HG02970 (cell line): ENCODE measurements around the gene ATG12.
"Not testable (repeated sequence)": the region's sequence is repeated elsewhere in the genome, so short reads cannot be mapped to it uniquely, and the experiment has no call there.

Experiments used
- ATAC-seq: cut with Tn5 transposase; IDR thresholded peaks from one replicate; pipeline ENCODE4 v1.9.1; 2021; ENCODE audit warnings: mild to moderate bottlenecking, moderate library complexity, moderate number of reproducible peaks; ENCODE audit not compliant: unreplicated experiment, low FRiP score

The ATG12 gene

DNA sequence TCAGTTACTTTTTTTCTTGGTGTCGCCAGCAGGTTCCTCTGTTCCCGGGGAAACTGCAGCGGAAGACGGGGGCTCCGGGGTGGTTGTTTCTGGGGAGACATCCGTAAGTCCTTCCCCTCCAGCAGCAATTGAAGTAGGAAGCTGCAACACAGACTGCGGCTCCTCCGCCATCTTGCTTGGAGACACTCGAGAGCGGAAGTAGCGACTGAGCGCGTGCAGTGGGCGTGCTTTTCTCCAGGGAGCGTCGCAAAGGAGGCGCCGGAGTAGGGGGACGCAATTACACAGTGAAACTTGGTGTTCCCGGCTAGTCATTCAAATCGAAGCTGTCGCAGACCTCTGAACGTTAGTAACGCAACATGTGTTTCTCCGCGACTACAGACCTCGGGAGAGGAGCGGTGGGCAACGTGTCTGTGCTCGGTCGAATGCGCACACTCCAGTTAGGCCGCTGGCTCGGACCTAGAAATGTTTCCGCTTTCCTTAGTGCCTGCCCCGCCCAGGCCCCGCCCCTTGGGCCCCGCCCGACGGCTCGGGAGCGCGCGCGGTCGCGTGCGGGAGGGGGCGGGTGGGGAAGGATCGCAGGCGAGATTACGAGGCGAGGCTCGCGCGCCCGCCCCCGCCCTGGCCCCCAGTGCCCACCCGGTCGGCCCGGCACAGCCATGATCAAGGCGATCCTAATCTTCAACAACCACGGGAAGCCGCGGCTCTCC lies at the start of gene ATG12, which contains the start of gene AP3S1:
Gene ATG12 (minus strand): TSS at position 184 of the 707 bp plus-strand sequence. CDS start 13 bp downstream, at position 171.
Gene AP3S1 (plus strand): TSS at position 554 of the 707 bp plus-strand sequence. CDS start 103 bp downstream, at position 657.
- ATAC-seq = peak; percentile 81

DNA sequence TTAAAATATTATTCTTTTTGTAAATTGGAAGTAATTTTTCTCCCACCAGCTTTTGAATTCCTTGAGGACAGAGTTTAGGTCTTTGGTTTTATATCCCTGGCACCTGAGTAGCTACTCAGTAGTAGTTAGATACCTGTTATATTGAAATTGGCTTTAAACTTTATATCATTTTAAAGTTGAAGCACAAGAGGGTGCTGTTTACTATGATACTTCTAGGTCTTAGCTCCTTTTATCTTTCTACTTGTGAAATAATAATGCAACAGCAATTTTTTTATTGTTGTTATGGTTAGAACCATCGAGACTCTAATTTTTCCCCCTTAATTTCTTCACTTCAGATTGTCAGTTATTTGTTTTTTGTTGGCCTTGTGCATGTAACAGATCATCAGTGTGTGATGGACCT lies 46.7 kb upstream of the ATG12 start:
- no peak for ATAC-seq

DNA sequence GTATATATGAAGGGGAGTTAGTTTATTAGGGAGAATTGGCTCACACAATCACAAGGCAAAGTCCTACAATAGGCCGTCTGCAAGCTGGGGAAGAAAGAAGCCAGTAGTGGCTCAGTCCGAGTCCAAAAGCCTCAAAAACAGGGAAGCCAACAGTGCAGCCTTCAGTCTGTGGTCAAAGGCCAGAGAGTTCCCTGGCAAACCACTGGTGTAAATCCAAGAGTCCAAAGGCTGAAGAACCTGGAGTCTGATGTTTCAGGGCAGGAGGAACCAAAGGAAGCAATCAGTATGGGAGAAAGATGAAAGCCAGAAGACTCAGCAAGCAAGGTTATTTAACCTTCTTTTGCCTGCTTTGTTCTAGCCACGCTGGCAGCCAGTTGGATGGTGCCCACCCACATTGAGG lies 43.8 kb upstream of the ATG12 start:
- ATAC-seq = not testable (repeated sequence)

DNA sequence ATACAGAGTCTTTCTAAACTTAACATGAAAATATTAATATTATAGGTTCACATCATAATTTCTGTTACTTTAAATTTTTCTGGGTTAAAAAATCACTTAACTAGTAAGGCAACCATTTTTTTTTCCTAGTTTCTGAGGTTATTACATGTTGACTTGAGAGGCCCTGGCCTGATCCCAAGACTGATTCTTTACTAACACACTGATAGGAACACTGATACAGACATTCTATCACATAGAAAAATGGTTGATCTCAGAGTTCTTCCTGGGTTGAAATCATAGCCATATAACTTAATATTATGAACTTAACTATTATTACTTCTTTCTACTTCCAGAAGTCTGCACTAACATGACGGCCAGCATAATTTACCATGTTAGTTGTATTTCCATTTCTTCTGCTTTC lies 43.3 kb upstream of the ATG12 start:
- no peak for ATAC-seq

DNA sequence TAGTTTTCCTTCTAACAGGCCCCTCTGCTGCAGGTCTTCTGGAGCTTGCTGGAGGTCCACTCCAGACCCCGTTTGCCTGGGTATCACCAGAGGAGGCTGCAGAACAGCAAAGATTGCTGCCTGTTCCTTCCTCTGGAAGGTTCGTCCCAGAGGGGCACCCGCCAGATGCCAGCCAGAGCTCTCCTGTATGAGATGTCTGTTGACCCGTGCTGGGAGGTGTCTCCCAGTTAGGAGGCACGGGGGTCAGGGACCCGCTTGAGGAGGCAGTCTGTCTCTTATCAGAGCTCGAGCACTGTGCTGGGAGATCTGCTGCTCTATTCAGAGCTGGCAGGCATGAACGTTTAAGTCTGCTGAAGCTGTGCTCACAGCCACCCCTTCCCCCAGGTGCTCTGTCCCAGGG lies 41.1 kb upstream of the ATG12 start:
- ATAC-seq = not testable (repeated sequence)

DNA sequence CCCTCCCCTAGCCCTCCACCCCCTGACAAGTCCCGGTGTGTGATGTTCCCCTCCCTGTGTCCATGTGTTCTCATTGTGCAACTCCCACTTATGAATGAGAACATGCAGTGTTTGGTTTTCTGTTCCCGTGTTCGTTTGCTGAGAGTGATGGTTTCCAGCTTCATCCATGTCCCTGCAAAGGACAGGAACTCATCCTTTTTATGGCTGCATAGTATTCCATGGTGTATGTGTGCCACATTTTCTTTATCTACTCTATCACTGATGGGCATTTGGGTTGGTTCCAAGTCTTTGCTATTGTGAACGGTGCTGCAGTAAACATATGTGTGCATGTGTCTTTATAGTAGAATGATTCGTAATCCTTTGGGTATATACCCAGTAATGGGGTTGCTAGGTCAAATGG lies 36.0 kb upstream of the ATG12 start:
- not testable (repeated sequence) for ATAC-seq

DNA sequence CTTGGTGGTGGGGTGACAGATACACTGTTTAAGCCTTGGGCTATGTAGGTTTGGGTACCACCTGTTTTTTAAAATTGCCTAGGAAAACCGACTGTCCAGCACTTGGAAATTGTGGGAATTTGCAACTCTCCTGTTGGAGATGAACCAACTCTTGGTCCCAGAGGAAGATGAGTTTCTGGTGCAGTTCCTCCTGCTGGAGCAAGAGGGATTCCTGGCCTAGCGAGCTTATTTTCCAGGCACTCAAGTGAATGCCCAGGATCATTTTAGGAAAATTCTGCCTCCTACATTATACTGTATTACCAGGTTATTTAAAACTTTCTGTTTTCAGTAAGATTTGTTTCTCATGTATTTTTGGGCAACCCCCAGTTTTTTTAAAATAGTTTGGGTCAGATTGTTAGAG lies 34.1 kb upstream of the ATG12 start:
- no peak for ATAC-seq

DNA sequence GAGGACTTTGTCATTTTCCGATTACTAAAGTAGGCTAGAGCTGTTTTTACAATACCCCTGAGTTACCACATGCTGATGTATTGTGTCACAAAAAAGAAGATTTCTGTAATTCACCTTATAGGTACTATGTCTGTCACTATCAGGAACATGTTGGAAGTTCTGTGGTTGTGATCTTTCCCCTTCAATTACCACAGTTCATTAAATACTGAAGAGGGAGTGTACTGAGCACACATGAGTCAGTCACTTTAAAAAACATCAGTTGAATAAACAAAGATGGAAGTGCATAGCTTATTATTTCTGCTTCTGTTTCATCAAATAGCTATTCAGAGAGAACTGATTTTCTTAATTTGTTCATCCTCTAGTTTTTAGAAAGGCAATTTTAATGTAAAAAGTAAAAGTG lies 32.0 kb upstream of the ATG12 start:
- ATAC-seq = no peak

DNA sequence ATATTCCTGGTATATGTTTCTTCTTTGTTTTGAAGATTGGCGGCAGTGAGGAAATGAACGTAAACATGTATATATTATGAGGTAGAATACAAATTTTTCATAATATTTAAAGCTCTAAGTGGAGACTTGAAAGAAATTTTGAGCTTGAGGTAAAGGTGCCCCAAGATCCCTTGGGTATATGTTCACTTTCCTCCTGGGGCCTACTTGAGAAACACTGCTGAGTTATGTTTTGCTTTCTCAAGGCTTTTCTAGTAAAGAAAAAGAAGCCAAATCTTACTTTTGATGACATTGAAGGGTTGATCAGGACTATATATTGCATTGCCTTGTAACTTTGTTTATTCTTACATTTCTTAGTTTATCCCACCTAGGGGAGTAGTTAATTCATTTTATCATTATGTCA lies 31.1 kb upstream of the ATG12 start:
- no peak for ATAC-seq

DNA sequence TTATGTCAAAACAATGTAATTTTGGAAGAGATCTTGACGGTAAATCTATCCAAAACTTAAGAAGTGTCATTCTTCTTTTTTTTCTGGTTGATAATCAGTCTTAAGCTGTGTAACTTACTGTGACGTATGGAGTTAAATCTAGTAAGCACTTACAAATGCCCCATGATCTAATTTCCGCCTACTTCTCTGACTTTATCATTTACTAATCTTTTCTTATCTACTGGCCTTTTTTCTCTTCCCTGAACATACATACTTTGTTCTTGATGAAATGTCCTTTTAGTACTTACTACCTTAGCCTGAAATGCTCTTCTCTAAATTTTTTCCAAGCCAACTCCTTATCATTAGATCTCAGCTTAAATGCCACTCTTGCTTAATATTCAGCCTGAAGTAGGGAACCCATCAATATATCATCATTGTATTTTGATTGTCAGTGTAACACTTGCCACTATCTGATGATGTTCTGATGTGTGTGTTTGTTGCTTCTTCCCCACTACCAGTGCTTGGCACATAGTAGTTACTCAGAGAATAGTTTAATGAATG lies 28.0 kb upstream of the ATG12 start:
- no peak for ATAC-seq

DNA sequence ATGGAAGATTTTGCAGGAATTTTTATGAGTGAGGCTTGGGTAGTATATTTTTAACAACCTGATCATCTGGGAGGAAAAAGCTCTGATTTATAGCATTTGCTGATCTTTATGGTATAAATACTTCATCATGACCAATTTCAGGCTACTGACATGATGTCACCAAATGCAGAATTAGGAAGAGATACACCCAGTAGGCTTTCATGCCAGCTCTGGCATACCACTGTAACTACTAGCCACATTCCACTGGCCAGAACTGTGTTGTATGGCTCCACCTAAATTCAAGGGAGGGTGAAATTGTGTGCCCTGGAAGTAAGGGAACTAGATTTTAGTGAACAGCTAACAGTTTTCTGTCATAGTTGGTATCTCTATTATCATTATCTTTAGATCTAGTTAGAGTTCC lies 18.0 kb upstream of the ATG12 start:
- no peak for ATAC-seq

DNA sequence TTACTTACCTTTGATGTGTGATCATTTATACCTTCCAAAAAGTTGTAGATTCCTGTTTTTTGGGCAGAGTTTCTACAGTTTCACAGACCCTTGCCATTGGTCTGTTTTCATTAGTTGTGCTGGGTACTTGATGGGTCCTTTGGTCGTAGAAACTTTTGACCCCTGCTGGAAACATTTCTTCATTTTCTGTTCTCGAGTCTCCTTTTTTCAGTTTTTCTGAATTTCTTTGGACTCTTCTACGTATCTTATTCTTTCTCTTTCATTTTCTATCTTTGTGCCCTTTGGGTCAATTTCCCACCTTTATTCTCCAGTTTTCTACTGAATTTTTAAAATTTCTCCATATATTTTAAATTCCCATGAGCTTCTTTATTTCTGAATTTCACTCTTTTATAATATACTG lies 17.0 kb upstream of the ATG12 start:
- no peak for ATAC-seq

DNA sequence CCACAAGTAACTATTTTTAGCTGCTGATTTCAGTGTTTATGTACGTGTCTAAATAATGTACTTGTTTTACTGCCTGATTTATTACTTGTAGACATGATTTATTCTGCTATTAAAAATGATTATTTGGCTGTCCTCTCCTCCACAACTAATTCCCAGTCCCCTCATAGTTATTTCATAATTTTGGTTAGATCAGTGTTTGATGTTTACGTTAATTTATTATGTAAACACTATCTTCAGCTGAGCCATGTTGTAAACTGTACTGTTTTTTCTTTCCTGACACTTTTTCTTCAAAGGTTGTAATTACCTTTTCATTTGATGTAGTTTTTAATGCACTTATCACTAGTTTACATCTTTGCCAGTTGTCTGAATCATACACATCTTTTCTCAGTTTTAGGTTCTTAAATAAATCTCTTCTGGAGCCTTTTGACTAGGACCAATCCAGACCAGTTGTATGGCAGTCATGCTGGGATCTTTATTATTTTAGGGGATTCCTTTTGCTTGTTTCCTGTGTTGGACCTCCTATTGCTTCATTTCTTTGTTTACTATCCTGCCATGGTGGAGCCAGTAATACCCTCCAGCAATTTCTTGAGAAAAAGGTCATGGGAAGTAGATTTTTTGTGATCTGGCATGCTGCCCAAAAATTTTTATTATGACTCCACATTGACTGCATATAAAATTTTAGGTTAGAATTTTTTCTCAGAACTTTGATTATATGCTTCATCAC lies 16.4 kb upstream of the ATG12 start:
- no peak for ATAC-seq

DNA sequence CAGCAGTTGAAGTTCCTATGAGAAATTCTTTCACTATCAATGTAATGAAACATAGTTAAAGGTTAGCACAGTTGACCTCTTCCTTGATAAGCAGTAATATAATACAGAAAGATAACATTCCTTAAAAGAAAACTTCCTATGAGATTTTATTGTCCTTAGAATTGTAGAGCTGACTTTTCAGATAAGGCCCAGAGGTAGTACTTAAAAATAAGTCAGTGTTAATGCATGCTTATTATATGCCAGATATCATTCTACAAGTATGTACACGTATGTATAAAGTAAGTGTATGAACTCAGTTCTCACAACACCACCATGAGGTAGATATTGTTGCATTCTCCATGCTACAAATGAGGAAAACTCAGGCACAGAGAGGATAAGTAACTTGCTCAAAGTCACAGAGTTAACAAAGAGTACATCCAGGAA lies 15.7 kb upstream of the ATG12 start:
- no peak for ATAC-seq

DNA sequence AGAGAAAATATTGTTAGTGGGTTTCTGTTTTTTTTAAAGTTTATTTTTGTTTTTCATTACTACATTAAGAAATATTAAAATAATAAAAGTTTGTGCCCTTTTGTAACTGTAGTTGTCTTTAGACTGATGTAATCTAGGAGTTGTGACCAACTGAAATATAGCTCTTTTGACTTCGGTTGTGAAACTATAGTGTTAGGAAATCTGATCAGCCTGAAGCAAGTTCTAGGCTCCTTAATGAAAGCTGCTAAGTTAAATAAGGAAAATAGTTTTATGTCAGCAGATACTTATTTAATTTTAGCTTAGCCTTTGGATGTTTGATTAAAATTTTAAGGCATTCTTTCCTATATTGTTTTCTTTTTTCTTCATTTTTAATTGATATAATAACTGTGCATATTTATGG lies 14.6 kb upstream of the ATG12 start:
- no peak for ATAC-seq

DNA sequence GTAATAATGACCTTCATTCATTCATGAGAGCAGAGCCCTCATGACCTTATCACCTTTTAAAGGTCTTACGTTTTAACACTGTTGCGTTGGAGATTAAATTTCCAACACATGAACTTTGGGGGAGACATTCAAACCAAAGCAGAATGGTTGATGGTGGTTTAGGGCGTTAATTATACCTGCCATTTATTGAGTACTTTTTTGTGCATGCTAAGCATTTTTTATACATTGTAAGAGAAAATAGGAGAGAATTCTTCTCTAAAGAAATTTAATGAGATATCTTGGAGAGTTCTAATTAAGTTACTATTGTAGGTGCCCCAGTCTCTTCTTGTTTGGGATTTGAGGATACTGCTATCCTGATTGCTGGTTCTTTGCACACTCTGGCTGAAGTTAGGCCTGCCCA lies 12.8 kb upstream of the ATG12 start:
- no peak for ATAC-seq

DNA sequence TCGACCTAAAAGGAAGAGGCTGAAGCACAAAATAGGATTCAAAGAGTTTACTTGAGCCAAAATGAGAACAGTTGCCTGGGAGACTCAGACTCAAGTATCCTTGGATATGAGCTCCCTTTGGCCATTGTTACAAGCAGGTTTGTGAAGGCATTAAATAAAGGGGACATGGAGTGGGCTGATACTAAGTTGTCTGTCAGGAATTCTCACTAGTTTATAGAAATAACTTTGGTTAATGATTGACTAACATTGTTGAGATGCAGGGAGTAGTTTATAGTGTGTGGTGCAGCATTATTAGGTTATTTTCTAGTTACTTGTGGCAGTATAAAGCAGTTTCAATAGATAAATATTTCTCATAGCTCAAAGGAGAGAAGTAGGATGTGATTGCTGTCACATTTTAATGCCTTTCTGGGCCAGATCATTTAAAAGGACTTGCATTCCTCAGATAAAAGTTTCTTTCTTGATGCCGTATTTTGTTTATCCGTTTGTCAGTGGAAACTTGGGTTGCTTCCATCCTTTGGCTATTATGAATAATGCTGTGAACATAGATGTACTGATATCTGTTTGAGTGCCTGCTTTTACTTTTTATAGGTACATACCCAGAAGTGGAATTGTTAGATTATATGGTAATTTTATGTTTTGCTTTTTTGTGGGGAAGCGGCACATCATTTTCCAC lies 9.5 kb upstream of the ATG12 start:
- ATAC-seq = no peak

DNA sequence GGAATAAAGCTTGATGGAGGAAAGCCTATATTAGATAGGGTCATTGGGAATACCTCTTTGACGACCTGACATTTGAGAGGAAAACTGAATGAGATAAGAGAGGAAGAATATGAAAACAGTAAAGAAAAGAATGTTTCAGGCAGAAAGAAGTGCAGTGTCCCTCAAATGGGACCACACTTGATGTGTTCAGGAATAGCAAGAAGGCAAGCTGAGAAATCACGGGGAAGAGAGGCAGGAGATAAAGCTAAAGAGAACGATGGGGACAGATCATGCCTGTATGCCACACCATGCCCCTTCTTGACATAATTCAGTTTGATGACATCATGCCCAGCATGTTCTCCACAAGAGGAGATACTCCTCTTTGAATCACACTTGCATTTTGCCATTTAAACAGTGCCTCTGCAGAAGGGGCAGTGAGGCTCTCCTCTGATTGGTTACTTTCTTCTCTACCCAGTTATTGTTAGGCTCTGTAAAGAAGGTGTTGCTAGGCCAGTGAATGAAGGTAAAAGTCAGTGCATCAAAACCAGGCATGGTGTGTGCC lies 8.0 kb upstream of the ATG12 start:
- ATAC-seq = no peak

DNA sequence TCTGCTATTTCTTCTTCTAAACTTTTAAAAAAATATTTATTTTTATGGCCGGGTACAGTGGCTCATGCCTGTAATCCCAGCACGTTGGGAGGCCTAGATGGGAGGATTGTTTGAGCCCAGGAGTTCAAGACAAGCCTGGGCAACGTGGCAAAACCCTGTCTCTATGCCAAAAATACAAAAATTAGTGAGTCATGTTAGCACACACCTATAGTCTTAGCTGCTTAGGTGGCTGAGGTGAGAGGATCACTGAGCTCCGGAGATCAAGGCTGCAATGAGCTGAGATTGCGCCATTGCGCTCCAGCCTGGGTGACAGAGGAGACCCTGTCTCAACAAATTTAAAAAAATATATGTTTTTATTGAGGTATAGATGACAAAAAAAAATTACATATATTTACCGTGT lies 5.9 kb upstream of the ATG12 start:
- ATAC-seq = no peak

DNA sequence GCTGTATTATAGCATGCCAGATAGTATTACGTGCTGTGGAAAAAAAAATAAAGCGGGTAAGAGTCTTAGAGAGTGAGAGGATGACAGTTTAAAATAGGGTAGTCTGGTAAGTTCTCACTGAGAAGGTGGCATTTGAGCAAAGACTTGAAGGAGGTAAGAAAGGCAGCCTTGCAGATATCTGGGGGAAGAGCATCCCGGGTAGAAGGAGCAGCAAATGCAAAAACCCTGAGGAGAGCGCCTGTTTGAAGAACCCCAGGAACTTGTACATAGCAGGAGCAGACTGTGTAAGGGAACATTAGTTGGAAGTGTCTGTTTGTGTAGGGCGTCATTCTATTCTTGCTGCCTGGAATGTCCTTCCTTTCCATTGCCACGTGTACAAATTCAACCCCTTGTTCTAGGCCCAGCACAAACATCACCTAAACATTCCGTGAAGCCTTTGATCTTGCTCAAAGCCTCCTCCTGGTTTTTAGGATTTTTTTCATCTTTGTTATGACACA lies 3.0 kb upstream of the ATG12 start:
- ATAC-seq = no peak
